Measurements from ENCODE around the gene EFNA3. TPM values are rescaled to one million over a fixed set of nuclear protein-coding genes. Genes with fewer than 3 reads are reported as not detected.

EFNA3 gene
- total RNA-seq, 1 experiment from 2014 or later: 2.3 TPM

DNA sequence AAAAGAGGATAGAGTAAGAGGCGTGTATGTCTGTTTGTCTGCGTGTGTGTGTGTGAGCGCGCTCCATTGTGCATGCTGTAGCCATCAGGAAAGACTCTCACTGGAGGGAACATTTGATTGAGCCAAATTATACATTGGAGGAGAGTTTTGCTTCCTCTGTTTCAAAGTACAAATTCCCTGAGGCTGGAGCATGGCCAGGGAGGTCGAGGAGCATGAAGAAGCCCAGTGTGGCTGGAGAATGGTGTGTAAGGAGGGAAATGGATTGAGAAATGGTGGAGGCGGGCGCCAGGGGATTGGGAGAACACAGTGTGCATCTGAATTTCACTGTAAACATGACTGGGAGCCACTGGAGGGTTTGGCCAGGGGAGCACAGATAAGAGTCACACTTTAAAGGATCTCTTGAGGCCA, 27.0 kb downstream of the EFNA3 start:
- no peaks in the 10 kb centered on the region for H3K27me3 ChIP-seq (ENCODE audit: control insufficient read depth, insufficient read depth, low read length)
- intact Hi-C loops (cut with micrococcal nuclease; ENCODE audit: unreplicated experiment) (no loop called here), in situ Hi-C loops (cut with HindIII; ENCODE audit: low pct_unique_long_range_greater_than_20kb, low sequenced_read_pairs) (no loop called here)
- ATAC-seq (no peak), DNase-seq (ENCODE audit: low read depth, low spot score) (no peak)
- H3K9me3 ChIP-seq (ENCODE audit: control insufficient read depth, insufficient read depth, low read depth, low read length): no peaks in the 10 kb centered on the region
- POLR2A ChIA-PET: no interaction called here
- H3K4me3 ChIP-seq (ENCODE audit: low read depth in 2 of 2, low read length in 2 of 2): no peak overlapping the region
- BruUV-seq (replicated peaks): no TSS peak
- H3K4me1 ChIP-seq (ENCODE audit: control insufficient read depth, insufficient read depth, low read length): no peaks in the 10 kb centered on the region
- TF ChIP-seq, protein P1, sequence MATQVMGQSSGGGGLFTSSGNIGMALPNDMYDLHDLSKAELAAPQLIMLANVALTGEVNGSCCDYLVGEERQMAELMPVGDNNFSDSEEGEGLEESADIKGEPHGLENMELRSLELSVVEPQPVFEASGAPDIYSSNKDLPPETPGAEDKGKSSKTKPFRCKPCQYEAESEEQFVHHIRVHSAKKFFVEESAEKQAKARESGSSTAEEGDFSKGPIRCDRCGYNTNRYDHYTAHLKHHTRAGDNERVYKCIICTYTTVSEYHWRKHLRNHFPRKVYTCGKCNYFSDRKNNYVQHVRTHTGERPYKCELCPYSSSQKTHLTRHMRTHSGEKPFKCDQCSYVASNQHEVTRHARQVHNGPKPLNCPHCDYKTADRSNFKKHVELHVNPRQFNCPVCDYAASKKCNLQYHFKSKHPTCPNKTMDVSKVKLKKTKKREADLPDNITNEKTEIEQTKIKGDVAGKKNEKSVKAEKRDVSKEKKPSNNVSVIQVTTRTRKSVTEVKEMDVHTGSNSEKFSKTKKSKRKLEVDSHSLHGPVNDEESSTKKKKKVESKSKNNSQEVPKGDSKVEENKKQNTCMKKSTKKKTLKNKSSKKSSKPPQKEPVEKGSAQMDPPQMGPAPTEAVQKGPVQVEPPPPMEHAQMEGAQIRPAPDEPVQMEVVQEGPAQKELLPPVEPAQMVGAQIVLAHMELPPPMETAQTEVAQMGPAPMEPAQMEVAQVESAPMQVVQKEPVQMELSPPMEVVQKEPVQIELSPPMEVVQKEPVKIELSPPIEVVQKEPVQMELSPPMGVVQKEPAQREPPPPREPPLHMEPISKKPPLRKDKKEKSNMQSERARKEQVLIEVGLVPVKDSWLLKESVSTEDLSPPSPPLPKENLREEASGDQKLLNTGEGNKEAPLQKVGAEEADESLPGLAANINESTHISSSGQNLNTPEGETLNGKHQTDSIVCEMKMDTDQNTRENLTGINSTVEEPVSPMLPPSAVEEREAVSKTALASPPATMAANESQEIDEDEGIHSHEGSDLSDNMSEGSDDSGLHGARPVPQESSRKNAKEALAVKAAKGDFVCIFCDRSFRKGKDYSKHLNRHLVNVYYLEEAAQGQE (IDR thresholded peaks at IDR 0.05; ENCODE audit: insufficient read depth in 1 of 2, low read depth in 2 of 2, low read length in 1 of 2): no peak
- TF ChIP-seq SIN3A (IDR thresholded peaks at IDR 0.05; ENCODE audit: borderline replicate concordance, insufficient read depth, low read depth, low read length) (no peak), TCF7L2 (IDR thresholded peaks at IDR 0.05; ENCODE audit: low read depth, low read length) (no peak), POLR2AphosphoS5 (IDR thresholded peaks at IDR 0.05; ENCODE audit: low read depth, low read length) (no peak)
- TF ChIP-seq, protein P2, sequence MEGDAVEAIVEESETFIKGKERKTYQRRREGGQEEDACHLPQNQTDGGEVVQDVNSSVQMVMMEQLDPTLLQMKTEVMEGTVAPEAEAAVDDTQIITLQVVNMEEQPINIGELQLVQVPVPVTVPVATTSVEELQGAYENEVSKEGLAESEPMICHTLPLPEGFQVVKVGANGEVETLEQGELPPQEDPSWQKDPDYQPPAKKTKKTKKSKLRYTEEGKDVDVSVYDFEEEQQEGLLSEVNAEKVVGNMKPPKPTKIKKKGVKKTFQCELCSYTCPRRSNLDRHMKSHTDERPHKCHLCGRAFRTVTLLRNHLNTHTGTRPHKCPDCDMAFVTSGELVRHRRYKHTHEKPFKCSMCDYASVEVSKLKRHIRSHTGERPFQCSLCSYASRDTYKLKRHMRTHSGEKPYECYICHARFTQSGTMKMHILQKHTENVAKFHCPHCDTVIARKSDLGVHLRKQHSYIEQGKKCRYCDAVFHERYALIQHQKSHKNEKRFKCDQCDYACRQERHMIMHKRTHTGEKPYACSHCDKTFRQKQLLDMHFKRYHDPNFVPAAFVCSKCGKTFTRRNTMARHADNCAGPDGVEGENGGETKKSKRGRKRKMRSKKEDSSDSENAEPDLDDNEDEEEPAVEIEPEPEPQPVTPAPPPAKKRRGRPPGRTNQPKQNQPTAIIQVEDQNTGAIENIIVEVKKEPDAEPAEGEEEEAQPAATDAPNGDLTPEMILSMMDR (IDR thresholded peaks at IDR 0.05): no peak
- CTCF ChIA-PET: interaction anchor here (0.6 kb wide), 1 partner anchor 238 kb away, joined by 3 read pairs; no protein-coding TSS in a partner anchor
- H3K36me3 ChIP-seq (ENCODE audit: control insufficient read depth, insufficient read depth, low read length): no peaks in the 10 kb centered on the region
- H3K27ac ChIP-seq (ENCODE audit: low read length): no peak overlapping the region

- Histone ChIP-seq H3K27me3 (ENCODE audit: control insufficient read depth, insufficient read depth, low read length) (no peaks in the 10 kb centered on the region), H3K9me3 (ENCODE audit: control insufficient read depth, insufficient read depth, low read depth, low read length) (no peaks in the 10 kb centered on the region), H3K36me3 (ENCODE audit: control insufficient read depth, insufficient read depth, low read length) (no peaks in the 10 kb centered on the region), H3K4me1 (ENCODE audit: control insufficient read depth, insufficient read depth, low read length) (no peaks in the 10 kb centered on the region), H3K27ac (ENCODE audit: low read length) (no peak overlapping the region), H3K4me3 (ENCODE audit: low read depth in 2 of 2, low read length in 2 of 2) (no peak overlapping the region)
- ChIA-PET POLR2A (no interaction called here), CTCF (interaction anchor here (0.6 kb wide), 1 partner anchor 17 kb away, joined by 4 read pairs; no protein-coding TSS in a partner anchor)
- in situ Hi-C loops (cut with HindIII; ENCODE audit: low pct_unique_long_range_greater_than_20kb, low sequenced_read_pairs): no loop called here
- ATAC-seq: no peak
- intact Hi-C loops (cut with micrococcal nuclease; ENCODE audit: unreplicated experiment): no loop called here
- no peak for DNase-seq (ENCODE audit: low read depth, low spot score)
- TF ChIP-seq, protein P1 (IDR thresholded peaks at IDR 0.05; ENCODE audit: insufficient read depth in 1 of 2, low read depth in 2 of 2, low read length in 1 of 2): no peak
- no peak for TF ChIP-seq TCF7L2 (IDR thresholded peaks at IDR 0.05; ENCODE audit: low read depth, low read length)
- BruUV-seq (replicated peaks): no TSS peak
Observed at GRCh38 chr1:155106862-155107261, 28.2 kb downstream of the EFNA3 start.

Data from Panc1 (cell line).